BE2C (cell line): ENCODE measurements around the gene BACH2.

Experiments used
- DNase-seq: peaks from one replicate; pipeline ENCODE4 v3.0.0-alpha.2; 2020
- H3K27me3 ChIP-seq: fragments of 250-450 bp; sonication (Bioruptor Pico); 2 replicates; pipeline ENCODE4 v1.5.1; 2020; ENCODE audit warnings: mild to moderate bottlenecking
- H3K36me3 ChIP-seq: fragments of 250-450 bp; sonication (Bioruptor Pico); 2 replicates; pipeline ENCODE4 v1.5.1; 2020; ENCODE audit warnings: mild to moderate bottlenecking
- H3K4me1 ChIP-seq: fragments of 250-450 bp; sonication (Bioruptor Pico); 2 replicates; pipeline ENCODE4 v1.5.1; 2020
- H3K4me3 ChIP-seq: 2 replicates; pipeline ENCODE4 v1.5.1; 2011; ENCODE audit warnings: low read depth, low read length
- H3K9me3 ChIP-seq: fragments of 250-450 bp; sonication (Bioruptor Pico); 2 replicates; pipeline ENCODE4 v1.5.1; 2020
- TF ChIP-seq, protein P1 (sequence below): IDR thresholded peaks from 2 replicates; pipeline ENCODE4 v1.5.1; 2012; ENCODE audit warnings: mild to moderate bottlenecking, low read depth, low read length

The BACH2 gene

DNA sequence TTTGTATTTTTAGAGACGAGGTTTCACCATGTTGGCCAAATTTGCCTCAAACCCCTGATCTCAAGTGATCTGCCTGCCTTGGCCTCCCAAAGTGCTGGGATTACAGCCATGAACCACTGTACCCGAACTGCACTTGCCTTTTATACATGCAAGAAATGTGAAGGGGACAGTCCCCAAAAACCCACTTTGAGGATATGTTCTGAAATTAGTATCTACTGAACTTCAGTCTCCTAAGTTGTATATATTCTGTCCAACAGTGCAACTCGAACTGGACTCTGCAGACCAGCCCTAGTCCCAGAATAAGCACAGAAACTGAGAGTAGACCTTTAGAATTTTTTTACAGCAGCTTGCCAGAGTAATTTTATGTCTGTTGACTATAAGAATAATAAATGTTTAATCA lies 28.5 kb downstream of the BACH2 start:
- H3K36me3 ChIP-seq: no peaks in the 10 kb centered on the region
- no peak for DNase-seq
- TF ChIP-seq, protein P1, sequence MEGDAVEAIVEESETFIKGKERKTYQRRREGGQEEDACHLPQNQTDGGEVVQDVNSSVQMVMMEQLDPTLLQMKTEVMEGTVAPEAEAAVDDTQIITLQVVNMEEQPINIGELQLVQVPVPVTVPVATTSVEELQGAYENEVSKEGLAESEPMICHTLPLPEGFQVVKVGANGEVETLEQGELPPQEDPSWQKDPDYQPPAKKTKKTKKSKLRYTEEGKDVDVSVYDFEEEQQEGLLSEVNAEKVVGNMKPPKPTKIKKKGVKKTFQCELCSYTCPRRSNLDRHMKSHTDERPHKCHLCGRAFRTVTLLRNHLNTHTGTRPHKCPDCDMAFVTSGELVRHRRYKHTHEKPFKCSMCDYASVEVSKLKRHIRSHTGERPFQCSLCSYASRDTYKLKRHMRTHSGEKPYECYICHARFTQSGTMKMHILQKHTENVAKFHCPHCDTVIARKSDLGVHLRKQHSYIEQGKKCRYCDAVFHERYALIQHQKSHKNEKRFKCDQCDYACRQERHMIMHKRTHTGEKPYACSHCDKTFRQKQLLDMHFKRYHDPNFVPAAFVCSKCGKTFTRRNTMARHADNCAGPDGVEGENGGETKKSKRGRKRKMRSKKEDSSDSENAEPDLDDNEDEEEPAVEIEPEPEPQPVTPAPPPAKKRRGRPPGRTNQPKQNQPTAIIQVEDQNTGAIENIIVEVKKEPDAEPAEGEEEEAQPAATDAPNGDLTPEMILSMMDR: no peak
- H3K9me3 ChIP-seq: no peaks in the 10 kb centered on the region
- no peak overlapping the region for H3K4me3 ChIP-seq
- H3K27me3 ChIP-seq: peaks cover 53% of the 10 kb centered on the region
- H3K4me1 ChIP-seq: no peaks in the 10 kb centered on the region

DNA sequence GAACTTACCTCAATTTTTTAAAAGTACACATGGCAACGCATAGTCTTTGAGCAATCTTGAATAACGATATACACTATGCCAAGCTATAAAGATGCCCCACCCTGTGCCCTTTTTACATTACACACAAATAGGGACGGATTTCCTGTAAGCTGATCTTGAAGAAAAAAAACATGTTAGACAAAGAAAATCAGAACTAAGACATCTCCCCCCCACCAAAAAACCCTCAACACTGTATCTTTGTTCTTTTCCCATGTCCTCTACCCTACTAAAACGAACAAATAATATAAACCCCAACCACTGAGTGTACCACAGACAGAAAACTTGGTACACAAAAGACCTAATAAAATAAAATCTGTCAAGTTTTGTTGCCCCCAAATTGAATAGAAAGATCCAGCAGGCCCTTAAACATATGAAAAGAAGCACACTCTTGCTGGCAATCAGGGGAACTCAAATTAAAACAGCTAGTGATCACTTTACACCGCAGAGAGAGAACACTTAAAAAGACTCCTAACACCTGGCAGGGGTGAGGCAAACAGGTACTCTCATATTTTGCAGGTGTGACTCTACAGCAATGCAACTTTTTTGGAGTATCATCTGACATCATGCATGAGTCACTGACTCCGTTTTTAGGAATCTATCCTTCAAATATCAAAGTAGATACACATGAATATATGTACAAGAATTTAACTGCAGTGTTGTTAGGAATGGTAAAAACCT lies 29.6 kb downstream of the BACH2 start:
- Histone ChIP-seq H3K36me3 (no peaks in the 10 kb centered on the region), H3K4me3 (no peak overlapping the region), H3K27me3 (peaks cover 46% of the 10 kb centered on the region), H3K4me1 (no peaks in the 10 kb centered on the region), H3K9me3 (no peaks in the 10 kb centered on the region)
- TF ChIP-seq, protein P1: no peak
- DNase-seq: no peak

DNA sequence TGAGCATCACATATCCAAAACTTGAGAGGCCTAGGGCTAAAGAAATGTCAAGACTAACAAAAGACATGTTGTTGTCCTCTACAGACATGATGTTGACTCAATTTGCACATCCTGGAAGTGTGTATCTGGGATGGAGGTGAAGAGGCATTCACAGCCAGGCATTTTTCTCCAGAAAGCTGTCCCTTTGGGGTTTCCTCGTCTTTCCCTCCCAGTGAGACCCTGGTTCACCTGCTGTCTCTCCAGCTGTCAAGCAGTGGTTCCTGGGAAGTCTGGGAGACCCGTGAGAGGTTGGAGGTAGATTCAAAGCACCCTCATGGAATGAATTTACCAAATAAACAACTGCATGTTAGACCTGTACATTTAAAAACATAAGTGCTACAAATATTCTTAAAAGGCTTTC lies 32.1 kb downstream of the BACH2 start:
- H3K9me3 ChIP-seq: no peaks in the 10 kb centered on the region
- H3K4me3 ChIP-seq: no peak overlapping the region
- DNase-seq: no peak
- H3K36me3 ChIP-seq: no peaks in the 10 kb centered on the region
- TF ChIP-seq, protein P1: no peak
- H3K27me3 ChIP-seq: peaks cover 38% of the 10 kb centered on the region
- no peaks in the 10 kb centered on the region for H3K4me1 ChIP-seq

DNA sequence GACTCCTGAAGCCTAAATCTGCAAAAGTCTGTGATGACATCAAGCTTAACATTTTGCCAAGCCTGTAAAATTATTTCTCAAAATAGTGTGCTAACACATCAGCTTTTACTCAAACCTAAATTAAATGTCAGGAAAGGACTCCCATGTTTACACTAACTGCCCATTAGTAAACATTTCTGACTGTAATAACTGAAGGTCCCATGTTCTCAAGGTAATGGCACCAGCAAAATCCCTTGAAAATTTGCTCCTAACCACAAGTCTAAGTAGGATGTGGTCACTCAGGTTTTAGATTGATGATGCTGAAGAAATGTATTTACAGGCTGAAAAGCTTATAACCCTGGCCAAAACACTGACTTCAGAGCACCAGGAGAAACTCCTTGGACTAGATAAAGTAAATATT lies 33.0 kb downstream of the BACH2 start:
- H3K9me3 ChIP-seq: no peaks in the 10 kb centered on the region
- peaks cover 33% of the 10 kb centered on the region for H3K27me3 ChIP-seq
- TF ChIP-seq, protein P1: no peak
- no peaks in the 10 kb centered on the region for H3K36me3 ChIP-seq
- no peak overlapping the region for H3K4me3 ChIP-seq
- H3K4me1 ChIP-seq: no peaks in the 10 kb centered on the region
- DNase-seq: no peak

DNA sequence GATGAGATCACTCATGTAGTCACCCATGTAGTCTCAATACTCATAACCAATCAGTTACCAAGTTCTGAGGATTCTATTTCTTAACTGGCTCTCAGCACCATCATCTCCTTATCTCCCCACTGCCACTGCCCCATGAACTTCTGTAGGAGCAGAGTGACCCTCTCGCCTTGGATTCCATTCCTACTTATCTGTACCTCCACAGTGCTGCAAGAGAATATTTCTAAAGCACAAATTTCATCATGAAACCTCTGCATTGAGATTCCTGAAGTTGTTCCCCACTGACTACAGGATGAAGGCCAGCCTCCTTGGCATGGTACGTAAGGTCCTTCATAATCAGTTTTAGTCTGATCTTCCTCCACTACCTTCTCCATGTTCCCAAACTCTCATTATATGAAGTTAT lies 34.8 kb downstream of the BACH2 start:
- DNase-seq: no peak
- Histone ChIP-seq H3K9me3 (no peaks in the 10 kb centered on the region), H3K27me3 (peaks cover 24% of the 10 kb centered on the region), H3K4me3 (no peak overlapping the region), H3K36me3 (no peaks in the 10 kb centered on the region), H3K4me1 (no peaks in the 10 kb centered on the region)
- TF ChIP-seq, protein P1: no peak

DNA sequence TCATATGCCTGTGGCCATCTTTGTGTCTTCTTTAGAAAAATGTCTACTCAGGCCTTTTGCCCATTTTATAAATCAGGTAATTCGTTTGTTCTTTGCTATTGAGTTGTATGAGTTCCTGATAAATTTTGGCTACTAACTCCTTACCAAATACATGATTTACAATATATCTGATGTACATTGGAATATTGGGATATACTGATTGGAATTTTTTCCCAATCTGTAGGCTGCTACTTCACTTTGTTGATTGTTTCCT lies 39.2 kb downstream of the BACH2 start:
- H3K27me3 ChIP-seq: no peaks in the 10 kb centered on the region; the same call in 1 of the 2 replicates
- no peak overlapping the region for H3K4me3 ChIP-seq
- no peaks in the 10 kb centered on the region for H3K36me3 ChIP-seq
- TF ChIP-seq, protein P1: no peak
- H3K4me1 ChIP-seq: no peaks in the 10 kb centered on the region
- H3K9me3 ChIP-seq: no peaks in the 10 kb centered on the region
- no peak for DNase-seq
